GM21390 (cell line): Measurements from ENCODE around the gene CIAPIN1.

ENCODE experiments used
- ATAC-seq: cut with Tn5 transposase; IDR thresholded peaks from one replicate; pipeline ENCODE4 v1.9.1; 2021; ENCODE audit not compliant: unreplicated experiment

The CIAPIN1 gene

GRCh38 chr16:57384248-57385070 is 62.7 kb downstream of the CIAPIN1 start:
- no peak for ATAC-seq

GRCh38 chr16:57383276-57384247 is 63.6 kb downstream of the CIAPIN1 start:
- no peak for ATAC-seq

- ATAC-seq, result no peak
Measured at GRCh38 chr16:57382535-57383275, 64.5 kb downstream of the CIAPIN1 start.

- ATAC-seq, result no peak
Measured at GRCh38 chr16:57381791-57382534, 65.2 kb downstream of the CIAPIN1 start.

GRCh38 chr16:57380671-57381462 is 66.3 kb downstream of the CIAPIN1 start:
- no peak for ATAC-seq

- no peak for ATAC-seq
Measured at GRCh38 chr16:57379579-57379978, 67.6 kb downstream of the CIAPIN1 start.
